ENCODE results near the gene EFL1. TPM values are rescaled to one million over a fixed set of nuclear protein-coding genes. Genes with fewer than 3 reads are reported as not detected.
"Not testable (repeated sequence)": the region's sequence is repeated elsewhere in the genome, so short reads cannot be mapped to it uniquely, and the experiment has no call there.

Gene EFL1
- polyA plus RNA-seq, 1 donor from 2014 or later = 16.8 TPM

GRCh38 chr15:82292271-82292670 is 29.7 kb upstream of the EFL1 start:
- no peak overlapping the region for H3K4me3 ChIP-seq (ENCODE audit: low read length)
- no peaks in the 10 kb centered on the region for H3F3A ChIP-seq (ENCODE audit: insufficient read depth, low read length, poor library complexity, severe bottlenecking)
- H4K20me1 ChIP-seq (ENCODE audit: insufficient read depth) = no peaks in the 10 kb centered on the region
- H3K27me3 ChIP-seq (ENCODE audit: insufficient read depth, low read depth, low read length) = no peaks in the 10 kb centered on the region
- no peaks in the 10 kb centered on the region for H3K9me3 ChIP-seq (ENCODE audit: low read length)
- no peak overlapping the region for H2AFZ ChIP-seq (ENCODE audit: low read depth, low read length)
- no peak overlapping the region for H3K4me2 ChIP-seq (ENCODE audit: low read length)
- no peaks in the 10 kb centered on the region for H3K79me2 ChIP-seq (replicated peaks; ENCODE audit: insufficient read depth, low read length)
- no peak overlapping the region for H3K27ac ChIP-seq (ENCODE audit: low read length)
- TF ChIP-seq EZH2 (IDR thresholded peaks at IDR 0.05; ENCODE audit: borderline replicate concordance, insufficient read depth, low read length, poor library complexity, severe bottlenecking) (no peak), TAF1 (IDR thresholded peaks at IDR 0.05; ENCODE audit: low read depth) (no peak), POLR2AphosphoS5 (IDR thresholded peaks at IDR 0.05) (no peak), MXI1 (conservative IDR thresholded peaks at IDR 0.05; ENCODE audit: poor library complexity, severe bottlenecking) (no peak), SMC3 (conservative IDR thresholded peaks at IDR 0.05; ENCODE audit: poor library complexity) (no peak), EP300 (conservative IDR thresholded peaks at IDR 0.05; ENCODE audit: poor library complexity, severe bottlenecking) (no peak), RAD21 (conservative IDR thresholded peaks at IDR 0.05) (no peak)
- TF ChIP-seq, protein P1, sequence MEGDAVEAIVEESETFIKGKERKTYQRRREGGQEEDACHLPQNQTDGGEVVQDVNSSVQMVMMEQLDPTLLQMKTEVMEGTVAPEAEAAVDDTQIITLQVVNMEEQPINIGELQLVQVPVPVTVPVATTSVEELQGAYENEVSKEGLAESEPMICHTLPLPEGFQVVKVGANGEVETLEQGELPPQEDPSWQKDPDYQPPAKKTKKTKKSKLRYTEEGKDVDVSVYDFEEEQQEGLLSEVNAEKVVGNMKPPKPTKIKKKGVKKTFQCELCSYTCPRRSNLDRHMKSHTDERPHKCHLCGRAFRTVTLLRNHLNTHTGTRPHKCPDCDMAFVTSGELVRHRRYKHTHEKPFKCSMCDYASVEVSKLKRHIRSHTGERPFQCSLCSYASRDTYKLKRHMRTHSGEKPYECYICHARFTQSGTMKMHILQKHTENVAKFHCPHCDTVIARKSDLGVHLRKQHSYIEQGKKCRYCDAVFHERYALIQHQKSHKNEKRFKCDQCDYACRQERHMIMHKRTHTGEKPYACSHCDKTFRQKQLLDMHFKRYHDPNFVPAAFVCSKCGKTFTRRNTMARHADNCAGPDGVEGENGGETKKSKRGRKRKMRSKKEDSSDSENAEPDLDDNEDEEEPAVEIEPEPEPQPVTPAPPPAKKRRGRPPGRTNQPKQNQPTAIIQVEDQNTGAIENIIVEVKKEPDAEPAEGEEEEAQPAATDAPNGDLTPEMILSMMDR (IDR thresholded peaks at IDR 0.05; ENCODE audit: poor library complexity, severe bottlenecking) = no peak
- TF ChIP-seq, protein P2, sequence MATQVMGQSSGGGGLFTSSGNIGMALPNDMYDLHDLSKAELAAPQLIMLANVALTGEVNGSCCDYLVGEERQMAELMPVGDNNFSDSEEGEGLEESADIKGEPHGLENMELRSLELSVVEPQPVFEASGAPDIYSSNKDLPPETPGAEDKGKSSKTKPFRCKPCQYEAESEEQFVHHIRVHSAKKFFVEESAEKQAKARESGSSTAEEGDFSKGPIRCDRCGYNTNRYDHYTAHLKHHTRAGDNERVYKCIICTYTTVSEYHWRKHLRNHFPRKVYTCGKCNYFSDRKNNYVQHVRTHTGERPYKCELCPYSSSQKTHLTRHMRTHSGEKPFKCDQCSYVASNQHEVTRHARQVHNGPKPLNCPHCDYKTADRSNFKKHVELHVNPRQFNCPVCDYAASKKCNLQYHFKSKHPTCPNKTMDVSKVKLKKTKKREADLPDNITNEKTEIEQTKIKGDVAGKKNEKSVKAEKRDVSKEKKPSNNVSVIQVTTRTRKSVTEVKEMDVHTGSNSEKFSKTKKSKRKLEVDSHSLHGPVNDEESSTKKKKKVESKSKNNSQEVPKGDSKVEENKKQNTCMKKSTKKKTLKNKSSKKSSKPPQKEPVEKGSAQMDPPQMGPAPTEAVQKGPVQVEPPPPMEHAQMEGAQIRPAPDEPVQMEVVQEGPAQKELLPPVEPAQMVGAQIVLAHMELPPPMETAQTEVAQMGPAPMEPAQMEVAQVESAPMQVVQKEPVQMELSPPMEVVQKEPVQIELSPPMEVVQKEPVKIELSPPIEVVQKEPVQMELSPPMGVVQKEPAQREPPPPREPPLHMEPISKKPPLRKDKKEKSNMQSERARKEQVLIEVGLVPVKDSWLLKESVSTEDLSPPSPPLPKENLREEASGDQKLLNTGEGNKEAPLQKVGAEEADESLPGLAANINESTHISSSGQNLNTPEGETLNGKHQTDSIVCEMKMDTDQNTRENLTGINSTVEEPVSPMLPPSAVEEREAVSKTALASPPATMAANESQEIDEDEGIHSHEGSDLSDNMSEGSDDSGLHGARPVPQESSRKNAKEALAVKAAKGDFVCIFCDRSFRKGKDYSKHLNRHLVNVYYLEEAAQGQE (IDR thresholded peaks at IDR 0.05; ENCODE audit: borderline replicate concordance) = no peak
- no peaks in the 10 kb centered on the region for H3K36me3 ChIP-seq (ENCODE audit: insufficient read depth, low read length)
- H3K9ac ChIP-seq (ENCODE audit: low read length) = no peak overlapping the region
- no peaks in the 10 kb centered on the region for H3K9me2 ChIP-seq (ENCODE audit: insufficient read depth, low read length)

GRCh38 chr15:82288202-82288601 is 25.7 kb upstream of the EFL1 start:
- H3K27me3 ChIP-seq (ENCODE audit: insufficient read depth, low read depth, low read length); H3K9me2 ChIP-seq (ENCODE audit: insufficient read depth, low read length); H3K4me3 ChIP-seq (ENCODE audit: low read length); H3K79me2 ChIP-seq (replicated peaks; ENCODE audit: insufficient read depth, low read length); H3K9ac ChIP-seq (ENCODE audit: low read length); H3F3A ChIP-seq (ENCODE audit: insufficient read depth, low read length, poor library complexity, severe bottlenecking); H3K36me3 ChIP-seq (ENCODE audit: insufficient read depth, low read length); H4K20me1 ChIP-seq (ENCODE audit: insufficient read depth); H3K9me3 ChIP-seq (ENCODE audit: low read length); H3K4me2 ChIP-seq (ENCODE audit: low read length); H2AFZ ChIP-seq (ENCODE audit: low read depth, low read length); H3K27ac ChIP-seq (ENCODE audit: low read length): not testable (repeated sequence)

DNA sequence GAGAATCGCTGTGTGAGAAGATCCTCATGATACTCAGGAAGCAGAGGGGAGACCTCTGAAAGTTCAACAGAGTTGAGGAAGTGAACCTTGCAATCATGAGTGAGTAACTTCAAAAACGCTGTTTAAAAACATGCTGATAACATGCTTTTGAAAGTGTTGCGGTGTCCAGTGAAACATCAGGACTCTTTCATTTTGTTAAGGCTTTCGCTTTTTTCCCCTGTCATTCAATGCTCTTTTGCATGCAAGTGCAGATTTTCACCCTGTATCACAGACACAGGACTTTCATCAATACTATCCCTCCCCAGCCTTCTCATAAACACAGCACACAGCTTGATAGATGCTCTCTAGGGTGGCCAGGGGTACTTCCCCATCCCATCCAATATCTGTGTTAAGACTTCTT is 23.9 kb upstream of the EFL1 start:
- H3K9me2 ChIP-seq (ENCODE audit: insufficient read depth, low read length); H3K9me3 ChIP-seq (ENCODE audit: low read length); H3K9ac ChIP-seq (ENCODE audit: low read length); H2AFZ ChIP-seq (ENCODE audit: low read depth, low read length); H4K20me1 ChIP-seq (ENCODE audit: insufficient read depth); H3K4me3 ChIP-seq (ENCODE audit: low read length); H3K79me2 ChIP-seq (replicated peaks; ENCODE audit: insufficient read depth, low read length); H3K27ac ChIP-seq (ENCODE audit: low read length); H3K27me3 ChIP-seq (ENCODE audit: insufficient read depth, low read depth, low read length); H3K4me2 ChIP-seq (ENCODE audit: low read length); H3F3A ChIP-seq (ENCODE audit: insufficient read depth, low read length, poor library complexity, severe bottlenecking); H3K36me3 ChIP-seq (ENCODE audit: insufficient read depth, low read length): not testable (repeated sequence)

- not testable (repeated sequence) for H3K4me3 ChIP-seq (ENCODE audit: low read length); H3K27me3 ChIP-seq (ENCODE audit: insufficient read depth, low read depth, low read length); H3K79me2 ChIP-seq (replicated peaks; ENCODE audit: insufficient read depth, low read length); H3K9me3 ChIP-seq (ENCODE audit: low read length); H3F3A ChIP-seq (ENCODE audit: insufficient read depth, low read length, poor library complexity, severe bottlenecking); H4K20me1 ChIP-seq (ENCODE audit: insufficient read depth); H3K27ac ChIP-seq (ENCODE audit: low read length); H2AFZ ChIP-seq (ENCODE audit: low read depth, low read length); H3K9me2 ChIP-seq (ENCODE audit: insufficient read depth, low read length); H3K4me2 ChIP-seq (ENCODE audit: low read length); H3K36me3 ChIP-seq (ENCODE audit: insufficient read depth, low read length); H3K9ac ChIP-seq (ENCODE audit: low read length)
Observed at GRCh38 chr15:82284381-82284780, 21.8 kb upstream of the EFL1 start.

GRCh38 chr15:82282386-82282785 is 19.9 kb upstream of the EFL1 start:
- not testable (repeated sequence) for H3K27me3 ChIP-seq (ENCODE audit: insufficient read depth, low read depth, low read length); H3K4me2 ChIP-seq (ENCODE audit: low read length); H3F3A ChIP-seq (ENCODE audit: insufficient read depth, low read length, poor library complexity, severe bottlenecking); H2AFZ ChIP-seq (ENCODE audit: low read depth, low read length); H3K9me3 ChIP-seq (ENCODE audit: low read length); H3K9ac ChIP-seq (ENCODE audit: low read length); H4K20me1 ChIP-seq (ENCODE audit: insufficient read depth); H3K4me3 ChIP-seq (ENCODE audit: low read length); H3K9me2 ChIP-seq (ENCODE audit: insufficient read depth, low read length); H3K27ac ChIP-seq (ENCODE audit: low read length); H3K79me2 ChIP-seq (replicated peaks; ENCODE audit: insufficient read depth, low read length); H3K36me3 ChIP-seq (ENCODE audit: insufficient read depth, low read length)
